Nephron (organoid): ENCODE data around the gene VPS51.

ENCODE experiments used
- H3K27ac Mint-ChIP-seq, 3 experiments: 2 replicates each; pipeline ENCODE4 v1.8.0; 2020; ENCODE audit warnings: mixed read lengths in 3 of 3, mild to moderate bottlenecking in 2 of 3, moderate library complexity in 1 of 3
- H3K27me3 Mint-ChIP-seq: 2 replicates; pipeline ENCODE4 v1.8.0; 2021; ENCODE audit warnings: low read depth, mild to moderate bottlenecking, moderate library complexity, mixed read lengths
- H3K36me3 Mint-ChIP-seq: 2 replicates; pipeline ENCODE4 v1.8.0; 2020; ENCODE audit warnings: low read depth, mixed read lengths
- H3K4me1 Mint-ChIP-seq: 2 replicates; pipeline ENCODE4 v1.8.0; 2020; ENCODE audit warnings: mixed read lengths
- H3K4me3 Mint-ChIP-seq, 3 experiments: 2 replicates each; pipeline ENCODE4 v1.8.0; 2020; ENCODE audit warnings: mild to moderate bottlenecking in 3 of 3, mixed read lengths in 3 of 3, moderate library complexity in 2 of 3
- H3K9me3 Mint-ChIP-seq: 2 replicates; pipeline ENCODE4 v1.8.0; 2020; ENCODE audit warnings: mixed read lengths
- TF ChIP-seq, protein P1 (sequence below), 3 experiments: fragments of 200-600 bp; sonication (generic); IDR thresholded peaks; one replicate each; pipeline ENCODE4 v1.5.0; 2021; ENCODE audit warnings: antibody characterized with exemption in 3 of 3; ENCODE audit not compliant: unreplicated experiment in 3 of 3

The VPS51 gene

DNA sequence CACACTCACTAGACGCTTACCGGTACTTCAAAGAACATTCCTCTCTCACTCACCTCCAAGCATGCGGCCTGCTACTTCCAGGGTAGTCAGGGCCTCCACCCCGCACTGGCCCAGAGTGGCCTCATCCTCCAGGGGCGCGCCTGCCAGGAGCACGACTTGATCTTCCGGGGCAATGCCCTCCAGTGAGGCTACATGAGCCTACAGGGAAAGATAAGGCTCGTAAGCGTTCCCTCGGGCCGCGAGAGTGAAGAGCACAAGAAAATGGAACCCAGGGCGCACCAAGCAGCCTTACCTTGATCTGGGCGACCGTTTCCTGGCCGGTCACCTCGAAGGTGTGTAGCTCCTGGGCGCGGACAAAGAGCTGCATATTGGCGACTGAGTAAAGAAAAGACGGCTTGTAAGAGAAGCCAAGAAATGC, 25.4 kb downstream of the VPS51 start:
- Mint-ChIP-seq H3K4me1 (peaks cover 28% of the 10 kb centered on the region), H3K36me3 (peaks cover 44% of the 10 kb centered on the region), H3K4me3 (peak overlapping the region; percentile 98 to 100 (median 99)), H3K9me3 (no peaks in the 10 kb centered on the region), H3K27me3 (no peaks in the 10 kb centered on the region), H3K27ac (peak overlapping the region; percentile 94 to 98 (median 97))
- TF ChIP-seq, protein P1, sequence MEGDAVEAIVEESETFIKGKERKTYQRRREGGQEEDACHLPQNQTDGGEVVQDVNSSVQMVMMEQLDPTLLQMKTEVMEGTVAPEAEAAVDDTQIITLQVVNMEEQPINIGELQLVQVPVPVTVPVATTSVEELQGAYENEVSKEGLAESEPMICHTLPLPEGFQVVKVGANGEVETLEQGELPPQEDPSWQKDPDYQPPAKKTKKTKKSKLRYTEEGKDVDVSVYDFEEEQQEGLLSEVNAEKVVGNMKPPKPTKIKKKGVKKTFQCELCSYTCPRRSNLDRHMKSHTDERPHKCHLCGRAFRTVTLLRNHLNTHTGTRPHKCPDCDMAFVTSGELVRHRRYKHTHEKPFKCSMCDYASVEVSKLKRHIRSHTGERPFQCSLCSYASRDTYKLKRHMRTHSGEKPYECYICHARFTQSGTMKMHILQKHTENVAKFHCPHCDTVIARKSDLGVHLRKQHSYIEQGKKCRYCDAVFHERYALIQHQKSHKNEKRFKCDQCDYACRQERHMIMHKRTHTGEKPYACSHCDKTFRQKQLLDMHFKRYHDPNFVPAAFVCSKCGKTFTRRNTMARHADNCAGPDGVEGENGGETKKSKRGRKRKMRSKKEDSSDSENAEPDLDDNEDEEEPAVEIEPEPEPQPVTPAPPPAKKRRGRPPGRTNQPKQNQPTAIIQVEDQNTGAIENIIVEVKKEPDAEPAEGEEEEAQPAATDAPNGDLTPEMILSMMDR (IDR thresholded peaks at IDR 0.05; ENCODE audit: unreplicated experiment in 3 of 3): no peak

DNA sequence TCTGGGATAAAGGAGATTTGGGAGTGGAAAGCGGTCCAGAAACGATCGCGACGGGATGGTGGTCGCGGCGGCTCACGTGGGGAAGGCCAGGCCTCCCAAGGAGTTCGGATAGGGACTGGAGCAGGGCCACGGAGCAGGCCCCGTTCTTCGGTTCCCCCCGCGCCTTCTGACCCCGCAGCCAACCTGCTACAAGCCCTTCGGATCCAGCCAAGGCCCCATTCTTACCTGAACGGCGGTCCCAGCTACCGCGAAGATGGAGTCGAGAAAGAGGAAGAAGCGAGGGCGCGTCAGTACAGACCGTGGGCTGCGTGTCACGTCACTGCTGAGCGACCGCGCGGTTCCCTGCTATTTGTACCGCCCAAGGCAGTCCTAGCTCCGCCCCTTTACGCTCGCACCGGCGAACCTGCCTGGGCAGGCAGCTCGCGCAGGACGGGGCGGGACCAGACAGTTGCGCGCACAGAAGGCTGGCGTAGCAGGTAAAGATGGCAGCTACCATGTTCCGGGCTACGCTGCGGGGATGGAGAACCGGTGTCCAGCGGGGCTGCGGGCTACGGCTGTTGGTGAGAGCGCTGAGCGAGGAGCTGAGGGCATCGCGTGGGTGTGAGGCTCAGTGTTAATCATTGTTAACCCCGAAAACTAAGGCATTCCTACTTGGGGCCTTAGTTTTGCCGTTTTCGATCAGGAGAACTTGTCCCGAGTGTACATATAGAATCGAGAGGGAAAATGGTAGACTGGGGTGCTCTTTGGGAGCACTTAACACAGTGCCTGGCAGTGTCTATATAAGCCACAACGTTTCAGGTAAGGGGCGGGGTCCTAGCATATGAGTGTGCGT, 26.1 kb downstream of the VPS51 start, which contains the start of the genes FAU and MRPL49:
Gene FAU (minus strand): TSS at position 270 of the 832 bp plus-strand sequence. CDS start 321 bp downstream, outside the sequence.
Gene MRPL49 (plus strand): TSS at position 457 of the 832 bp plus-strand sequence. CDS start 26 bp downstream, at position 483.
- Mint-ChIP-seq H3K27me3 (no peaks in the 10 kb centered on the region), H3K4me1 (peaks cover 28% of the 10 kb centered on the region), H3K9me3 (no peaks in the 10 kb centered on the region), H3K4me3 (peak within 1 kb of the TSS; percentile 98 to 100 (median 99)), H3K36me3 (peaks cover 49% of the 10 kb centered on the region), H3K27ac (peak within 1 kb of the TSS; percentile 94 to 98 (median 97))
- TF ChIP-seq, protein P1 (IDR thresholded peaks at IDR 0.05; ENCODE audit: unreplicated experiment in 3 of 3): no peak

DNA sequence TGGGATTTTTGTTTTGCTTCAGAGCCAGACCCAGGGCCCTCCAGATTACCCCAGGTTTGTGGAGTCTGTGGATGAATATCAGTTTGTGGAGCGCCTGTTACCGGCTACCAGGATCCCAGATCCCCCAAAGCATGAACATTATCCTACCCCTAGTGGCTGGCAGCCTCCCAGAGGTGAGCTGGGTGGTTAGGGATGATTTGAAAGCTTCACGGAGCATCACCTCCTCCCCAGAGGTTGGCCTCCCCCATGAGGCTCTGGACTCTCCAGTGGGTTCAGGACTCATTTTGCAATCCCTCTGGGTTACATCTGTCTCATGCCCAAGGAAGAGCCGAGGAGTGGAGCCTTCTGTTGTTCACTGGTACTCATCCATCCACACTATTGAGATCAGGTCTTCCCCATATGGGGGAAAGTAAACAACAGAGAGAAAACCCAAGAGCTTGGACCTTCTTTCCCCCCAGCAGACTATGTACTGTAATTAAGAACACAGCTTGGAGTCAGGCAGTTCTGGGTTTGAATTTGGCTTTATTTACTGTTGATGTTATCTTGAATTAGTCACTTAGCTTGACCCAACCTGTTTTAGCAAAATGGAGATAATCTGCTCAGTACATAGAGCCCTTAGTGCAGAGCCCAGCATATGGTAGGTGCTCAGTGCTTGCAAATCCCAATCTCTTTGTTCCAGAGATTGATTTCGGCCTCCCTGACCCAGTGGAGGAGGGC, 28.6 kb downstream of the VPS51 start:
- TF ChIP-seq, protein P1 (IDR thresholded peaks at IDR 0.05; ENCODE audit: unreplicated experiment in 3 of 3): no peak
- H3K36me3 Mint-ChIP-seq: peaks cover 40% of the 10 kb centered on the region
- H3K4me3 Mint-ChIP-seq: peak overlapping the region; percentile 78 to 85 (median 84)
- no peak overlapping the region for H3K27ac Mint-ChIP-seq
- H3K4me1 Mint-ChIP-seq: peaks cover 20% of the 10 kb centered on the region
- H3K9me3 Mint-ChIP-seq: no peaks in the 10 kb centered on the region
- no peaks in the 10 kb centered on the region for H3K27me3 Mint-ChIP-seq

DNA sequence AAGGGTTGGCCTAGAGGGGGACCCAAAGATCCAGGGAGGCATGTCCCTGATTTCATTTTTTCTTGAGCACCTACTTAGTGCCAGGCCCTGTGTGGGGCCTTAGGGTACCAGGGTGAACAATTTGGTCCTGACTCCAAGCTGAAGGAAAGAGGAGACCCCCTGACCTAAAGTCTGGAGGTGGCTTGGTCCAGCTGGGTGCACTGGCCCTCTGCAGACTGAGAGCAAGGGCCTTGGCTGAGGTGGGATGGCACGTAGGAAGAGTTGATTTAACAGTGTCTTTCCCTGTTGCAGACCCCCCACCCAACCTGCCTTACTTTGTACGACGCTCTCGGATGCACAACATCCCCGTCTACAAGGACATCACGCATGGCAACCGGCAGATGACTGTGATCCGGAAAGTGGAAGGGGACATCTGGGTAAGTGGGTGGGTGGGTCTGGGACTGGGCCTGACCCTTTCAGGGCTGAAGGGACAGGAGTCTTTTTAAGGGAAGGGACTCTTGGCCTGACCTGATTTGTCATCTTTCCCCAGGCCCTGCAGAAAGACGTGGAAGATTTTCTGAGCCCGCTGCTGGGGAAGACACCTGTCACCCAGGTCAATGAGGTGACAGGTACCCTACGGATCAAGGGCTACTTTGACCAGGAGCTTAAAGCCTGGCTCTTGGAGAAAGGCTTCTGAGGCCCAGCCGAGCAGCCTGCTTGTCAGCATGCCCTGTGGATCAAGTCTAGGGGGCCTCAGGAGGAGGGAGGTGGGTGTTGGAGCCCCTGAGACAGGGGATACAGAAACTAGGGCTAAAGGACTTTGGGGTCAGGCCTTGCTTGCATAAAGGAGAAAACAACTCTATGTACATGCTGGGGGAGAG, 29.4 kb downstream of the VPS51 start:
- H3K4me1 Mint-ChIP-seq: peaks cover 20% of the 10 kb centered on the region
- no peaks in the 10 kb centered on the region for H3K27me3 Mint-ChIP-seq
- peak overlapping the region in 1 of 3 experiments; percentile 78 for H3K4me3 Mint-ChIP-seq
- TF ChIP-seq, protein P1 (IDR thresholded peaks at IDR 0.05; ENCODE audit: unreplicated experiment in 3 of 3): no peak
- H3K36me3 Mint-ChIP-seq: peaks cover 35% of the 10 kb centered on the region
- H3K27ac Mint-ChIP-seq: no peak overlapping the region
- H3K9me3 Mint-ChIP-seq: no peaks in the 10 kb centered on the region

DNA sequence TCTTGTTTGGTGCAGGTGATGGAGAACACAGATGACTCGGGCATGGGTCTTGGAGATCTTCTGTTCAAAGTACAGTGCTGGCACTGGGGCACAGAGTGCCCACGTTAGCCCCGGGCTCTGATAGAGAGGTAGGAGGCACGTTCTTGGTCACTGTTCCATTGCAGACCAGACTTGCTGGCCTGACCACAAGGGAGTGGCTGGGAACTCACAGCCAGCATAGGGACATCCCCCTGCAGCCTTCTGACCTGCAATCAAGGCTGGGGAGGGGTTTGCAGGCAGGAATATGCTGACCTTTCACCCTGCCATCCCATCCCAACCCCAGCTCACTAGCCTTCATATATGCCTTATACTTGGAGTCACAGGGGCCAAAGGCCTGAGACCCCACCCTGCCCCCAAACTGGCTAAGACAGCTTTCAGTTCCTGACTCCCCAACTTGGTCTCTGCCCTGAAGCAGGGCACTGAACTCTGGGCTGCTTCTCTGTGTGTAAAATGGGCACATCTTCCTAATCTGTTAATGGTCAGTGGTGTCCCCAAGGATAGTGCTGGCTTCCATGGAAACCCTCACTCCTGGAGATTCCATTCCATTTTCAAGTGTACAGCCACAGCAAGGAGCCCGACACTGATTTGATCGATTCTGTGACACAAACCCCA, 30.7 kb downstream of the VPS51 start:
- no peaks in the 10 kb centered on the region for H3K9me3 Mint-ChIP-seq
- H3K4me3 Mint-ChIP-seq: peak overlapping the region in 2 of 3 experiments; percentile 34 to 58
- peaks cover 32% of the 10 kb centered on the region for H3K36me3 Mint-ChIP-seq
- peaks cover 5% of the 10 kb centered on the region for H3K27me3 Mint-ChIP-seq
- no peak overlapping the region for H3K27ac Mint-ChIP-seq
- TF ChIP-seq, protein P1 (IDR thresholded peaks at IDR 0.05; ENCODE audit: unreplicated experiment in 3 of 3): no peak
- peaks cover 13% of the 10 kb centered on the region for H3K4me1 Mint-ChIP-seq
